RWPE2 (cell line): ENCODE data around the gene TRIM15.

Source experiments
- ATAC-seq: fragments of 200-7000 bp; cut with Tn5 transposase; 3 replicates; pipeline ENCODE4 v1.9.1; 2021; ENCODE audit warnings: low read depth
- DNase-seq: peaks from one replicate; pipeline ENCODE4 v3.0.0-alpha.2; 2020; ENCODE audit warnings: low spot score
- H3K27ac ChIP-seq: fragments of 450-650 bp; 2 replicates; pipeline ENCODE4 v1.5.1; 2017; ENCODE audit warnings: mild to moderate bottlenecking; ENCODE audit not compliant: poor library complexity, severe bottlenecking
- H3K27me3 ChIP-seq: fragments of 250-450 bp; sonication (Bioruptor Pico); 2 replicates; pipeline ENCODE4 v1.5.1; 2021; ENCODE audit warnings: mild to moderate bottlenecking, moderate library complexity; ENCODE audit not compliant: insufficient read depth, poor library complexity, severe bottlenecking
- H3K36me3 ChIP-seq: fragments of 250-450 bp; sonication (Bioruptor Pico); 2 replicates; pipeline ENCODE4 v1.5.1; 2020; ENCODE audit warnings: low read depth, mild to moderate bottlenecking, moderate library complexity
- H3K4me1 ChIP-seq: fragments of 250-450 bp; sonication (Bioruptor Pico); 2 replicates; pipeline ENCODE4 v1.5.1; 2021; ENCODE audit warnings: mild to moderate bottlenecking, moderate library complexity; ENCODE audit not compliant: insufficient read depth, poor library complexity, severe bottlenecking
- H3K4me3 ChIP-seq: fragments of 250-450 bp; sonication (Bioruptor Pico); 2 replicates; pipeline ENCODE4 v1.5.1; 2021; ENCODE audit warnings: mild to moderate bottlenecking, moderate library complexity; ENCODE audit not compliant: severe bottlenecking
- H3K9me3 ChIP-seq: fragments of 250-450 bp; sonication (Bioruptor Pico); 2 replicates; pipeline ENCODE4 v1.5.1; 2021; ENCODE audit warnings: mild to moderate bottlenecking, moderate library complexity; ENCODE audit not compliant: severe bottlenecking
- CTCF ChIP-seq: fragments of 450-650 bp; IDR thresholded peaks from one replicate; pipeline ENCODE4 v1.5.1; 2017; ENCODE audit warnings: mild to moderate bottlenecking, moderate library complexity; ENCODE audit not compliant: poor library complexity, severe bottlenecking

Gene TRIM15

GRCh38 chr6:30168741-30169140 is 5.4 kb downstream of the TRIM15 start:
- Histone ChIP-seq H3K4me1 (no peaks in the 10 kb centered on the region), H3K36me3 (no peaks in the 10 kb centered on the region), H3K27me3 (peaks cover 31% of the 10 kb centered on the region), H3K27ac (no peak overlapping the region), H3K4me3 (no peak overlapping the region), H3K9me3 (no peaks in the 10 kb centered on the region)
- no peak for ATAC-seq
- DNase-seq, result no peak
- TF ChIP-seq CTCF, result no peak

- H3K27ac ChIP-seq, result no peak overlapping the region
- ATAC-seq (peak; percentile 88), DNase-seq (no peak)
- peaks cover 31% of the 10 kb centered on the region for H3K27me3 ChIP-seq
- H3K4me3 ChIP-seq, result no peak overlapping the region
- H3K4me1 ChIP-seq, result no peaks in the 10 kb centered on the region
- peak; percentile 89 for TF ChIP-seq CTCF
- H3K9me3 ChIP-seq, result no peaks in the 10 kb centered on the region
- H3K36me3 ChIP-seq, result no peaks in the 10 kb centered on the region
Observed at GRCh38 chr6:30169658-30170614, 6.6 kb downstream of the TRIM15 start.

DNA sequence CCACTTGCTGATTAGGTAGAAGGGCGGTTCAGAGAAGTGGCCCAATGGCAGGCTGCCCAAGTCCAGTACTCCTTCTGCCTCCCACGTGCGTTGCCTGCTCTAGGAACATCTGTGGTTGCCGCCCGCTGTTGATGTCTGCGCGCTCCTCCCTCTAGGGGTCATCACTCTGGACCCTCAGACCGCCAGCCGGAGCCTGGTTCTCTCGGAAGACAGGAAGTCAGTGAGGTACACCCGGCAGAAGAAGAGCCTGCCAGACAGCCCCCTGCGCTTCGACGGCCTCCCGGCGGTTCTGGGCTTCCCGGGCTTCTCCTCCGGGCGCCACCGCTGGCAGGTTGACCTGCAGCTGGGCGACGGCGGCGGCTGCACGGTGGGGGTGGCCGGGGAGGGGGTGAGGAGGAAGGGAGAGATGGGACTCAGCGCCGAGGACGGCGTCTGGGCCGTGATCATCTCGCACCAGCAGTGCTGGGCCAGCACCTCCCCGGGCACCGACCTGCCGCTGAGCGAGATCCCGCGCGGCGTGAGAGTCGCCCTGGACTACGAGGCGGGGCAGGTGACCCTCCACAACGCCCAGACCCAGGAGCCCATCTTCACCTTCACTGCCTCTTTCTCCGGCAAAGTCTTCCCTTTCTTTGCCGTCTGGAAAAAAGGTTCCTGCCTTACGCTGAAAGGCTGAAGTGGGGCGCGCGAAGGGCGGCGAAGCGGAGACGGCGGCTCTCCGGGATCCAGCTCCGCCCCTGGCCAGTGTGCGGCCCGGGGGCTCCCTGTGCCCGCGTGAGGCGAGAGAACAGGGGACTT is 8.5 kb downstream of the TRIM15 start:
- Histone ChIP-seq H3K36me3 (no peaks in the 10 kb centered on the region), H3K4me3 (no peak overlapping the region), H3K27me3 (peaks cover 38% of the 10 kb centered on the region), H3K27ac (no peak overlapping the region), H3K4me1 (no peaks in the 10 kb centered on the region), H3K9me3 (no peaks in the 10 kb centered on the region)
- DNase-seq (no peak), ATAC-seq (peak; percentile 46; the same call in 2 of the 3 replicates)
- TF ChIP-seq CTCF, result no peak

DNA sequence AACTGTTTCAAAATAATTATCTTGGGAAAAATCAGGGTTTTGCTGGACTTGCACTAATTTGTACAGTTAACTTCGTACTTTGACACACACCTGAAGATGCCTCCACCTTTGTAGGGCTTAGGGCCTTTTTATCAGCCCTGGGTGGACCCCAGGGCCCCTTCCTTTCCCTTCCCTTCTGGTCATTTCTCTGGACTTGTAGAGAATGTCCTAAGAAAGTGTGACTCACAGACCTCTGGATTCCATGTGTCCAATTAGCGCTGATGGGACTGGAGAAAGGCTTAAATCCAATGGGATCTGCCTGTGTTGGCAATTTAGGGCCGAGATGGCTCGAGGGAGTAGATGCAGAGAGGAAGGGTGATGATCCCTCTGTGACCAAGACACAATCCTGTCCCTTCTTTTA is 9.3 kb downstream of the TRIM15 start:
- no peak for TF ChIP-seq CTCF

More for the DNA sequence above, 9.3 kb downstream of the TRIM15 start:
- H3K27me3 ChIP-seq, result peaks cover 46% of the 10 kb centered on the region
- H3K27ac ChIP-seq, result no peak overlapping the region
- H3K4me1 ChIP-seq, result no peaks in the 10 kb centered on the region
- no peak for DNase-seq
- no peaks in the 10 kb centered on the region for H3K9me3 ChIP-seq
- no peak for ATAC-seq
- H3K4me3 ChIP-seq, result no peak overlapping the region
- H3K36me3 ChIP-seq, result no peaks in the 10 kb centered on the region
